ENCODE results near the gene FGD2.
A peak's percentile ranks its signal among the peaks of the same experiment; 100 is the strongest.

The FGD2 gene

DNA sequence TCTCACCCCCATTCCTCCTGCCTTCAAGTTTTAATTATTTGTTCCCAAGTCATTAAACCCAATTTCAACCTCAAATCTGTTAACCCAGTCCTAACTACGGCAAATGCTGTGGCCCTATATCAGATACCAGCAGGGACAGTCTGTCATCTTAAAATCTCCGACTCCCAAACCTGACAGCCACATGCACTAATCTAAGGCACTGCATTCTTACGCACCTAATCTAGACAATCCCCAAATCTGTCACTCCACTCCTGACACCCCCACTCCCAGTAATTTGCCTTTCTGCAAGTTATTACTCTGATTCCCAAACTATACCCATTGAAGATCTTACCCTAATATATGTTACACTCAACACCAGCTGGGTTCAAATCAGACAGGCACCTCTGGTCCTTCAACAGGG lies 21.9 kb upstream of the FGD2 start:
- H3K36me3 ChIP-seq (ENCODE audit: insufficient read depth, low read length): peaks cover 5% of the 10 kb centered on the region; the same call in 1 of the 2 replicates
- H4K20me1 ChIP-seq (ENCODE audit: insufficient read depth, low read length): no peaks in the 10 kb centered on the region
- H3K4me2 ChIP-seq (ENCODE audit: low read length): peak overlapping the region; percentile 83; the same call in 1 of the 2 replicates
- H3K79me2 ChIP-seq (ENCODE audit: insufficient read depth, low read length): peaks cover 39% of the 10 kb centered on the region
- no peak overlapping the region for H2AFZ ChIP-seq (ENCODE audit: low read length)
- peaks cover 66% of the 10 kb centered on the region for H3K4me1 ChIP-seq (ENCODE audit: insufficient read depth, low read length, severe bottlenecking)
- no peak overlapping the region; the same call in 1 of the 2 replicates for H3K9ac ChIP-seq (ENCODE audit: low read length)
- no peak overlapping the region for H3K27ac ChIP-seq (ENCODE audit: low read depth, low read length, poor library complexity, severe bottlenecking)
- no peaks in the 10 kb centered on the region for H3F3A ChIP-seq (ENCODE audit: insufficient read depth, low read length)
- H3K9me2 ChIP-seq (ENCODE audit: low read depth, low read length): no peaks in the 10 kb centered on the region
- H3K27me3 ChIP-seq (ENCODE audit: insufficient read depth, low read length): no peaks in the 10 kb centered on the region
- H3K9me3 ChIP-seq (ENCODE audit: low read length): no peaks in the 10 kb centered on the region
- H3K4me3 ChIP-seq (ENCODE audit: low read depth, low read length, poor library complexity, severe bottlenecking): no peak overlapping the region
- TF ChIP-seq EZH2 (IDR thresholded peaks at IDR 0.05; ENCODE audit: borderline replicate concordance, low read length) (no peak), CTCF (IDR thresholded peaks at IDR 0.05; ENCODE audit: low read length) (no peak)

- H3K27ac ChIP-seq (ENCODE audit: low read depth, low read length, poor library complexity, severe bottlenecking): no peak overlapping the region
- no peak overlapping the region for H2AFZ ChIP-seq (ENCODE audit: low read length)
- peaks cover 55% of the 10 kb centered on the region for H3K4me1 ChIP-seq (ENCODE audit: insufficient read depth, low read length, severe bottlenecking)
- no peaks in the 10 kb centered on the region for H3K27me3 ChIP-seq (ENCODE audit: insufficient read depth, low read length)
- peak overlapping the region; percentile 83 for H3K4me2 ChIP-seq (ENCODE audit: low read length)
- H3K4me3 ChIP-seq (ENCODE audit: low read depth, low read length, poor library complexity, severe bottlenecking): peak overlapping the region; percentile 90
- no peaks in the 10 kb centered on the region for H3F3A ChIP-seq (ENCODE audit: insufficient read depth, low read length)
- H3K79me2 ChIP-seq (ENCODE audit: insufficient read depth, low read length): peaks cover 33% of the 10 kb centered on the region
- TF ChIP-seq CTCF (IDR thresholded peaks at IDR 0.05; ENCODE audit: low read length) (no peak), EZH2 (IDR thresholded peaks at IDR 0.05; ENCODE audit: borderline replicate concordance, low read length) (no peak)
- H3K9ac ChIP-seq (ENCODE audit: low read length): peak overlapping the region; percentile 92
- H4K20me1 ChIP-seq (ENCODE audit: insufficient read depth, low read length): no peaks in the 10 kb centered on the region
- no peaks in the 10 kb centered on the region for H3K9me3 ChIP-seq (ENCODE audit: low read length)
- no peaks in the 10 kb centered on the region for H3K9me2 ChIP-seq (ENCODE audit: low read depth, low read length)
- H3K36me3 ChIP-seq (ENCODE audit: insufficient read depth, low read length): no peaks in the 10 kb centered on the region
Measured at GRCh38 chr6:36984581-36985416, 20.7 kb upstream of the FGD2 start.

- Histone ChIP-seq H3K4me1 (ENCODE audit: insufficient read depth, low read length, severe bottlenecking) (peaks cover 49% of the 10 kb centered on the region), H3K9me3 (ENCODE audit: low read length) (no peaks in the 10 kb centered on the region), H3K27ac (ENCODE audit: low read depth, low read length, poor library complexity, severe bottlenecking) (no peak overlapping the region), H4K20me1 (ENCODE audit: insufficient read depth, low read length) (no peaks in the 10 kb centered on the region), H3K36me3 (ENCODE audit: insufficient read depth, low read length) (no peaks in the 10 kb centered on the region), H3K27me3 (ENCODE audit: insufficient read depth, low read length) (no peaks in the 10 kb centered on the region), H3K9me2 (ENCODE audit: low read depth, low read length) (no peaks in the 10 kb centered on the region), H3K9ac (ENCODE audit: low read length) (peak overlapping the region; percentile 92), H3F3A (ENCODE audit: insufficient read depth, low read length) (no peaks in the 10 kb centered on the region), H3K4me2 (ENCODE audit: low read length) (peak overlapping the region; percentile 83), H3K4me3 (ENCODE audit: low read depth, low read length, poor library complexity, severe bottlenecking) (peak overlapping the region; percentile 90), H2AFZ (ENCODE audit: low read length) (no peak overlapping the region), H3K79me2 (ENCODE audit: insufficient read depth, low read length) (peaks cover 33% of the 10 kb centered on the region)
- TF ChIP-seq CTCF (IDR thresholded peaks at IDR 0.05; ENCODE audit: low read length) (no peak), EZH2 (IDR thresholded peaks at IDR 0.05; ENCODE audit: borderline replicate concordance, low read length) (no peak)
Measured at GRCh38 chr6:36985417-36985807, 20.0 kb upstream of the FGD2 start.

Measured in OCI-LY1 (cell line).